Dermis blood vessel endothelial cell (primary cell): Measurements from ENCODE around the gene ELOA2. TPM values are rescaled to one million over a fixed set of nuclear protein-coding genes. Genes with fewer than 3 reads are reported as not detected.
"Not testable (repeated sequence)": the region's sequence is repeated elsewhere in the genome, so short reads cannot be mapped to it uniquely, and the experiment has no call there.

Experiments
- DNase-seq: peaks from one replicate; pipeline ENCODE4 v3.0.0; 2010
- total RNA-seq: library from RNA; depleted of rRNA; stranded (reverse); fragments of >200 nt; gene quantifications from 2 replicates; pipeline ENCODE4 v1.2.3, GENCODE V29; 2014

The ELOA2 gene
- total RNA-seq, 1 donor from 2014 or later: not detected

GRCh38 chr18:47019870-47020269 lies 15.6 kb downstream of the ELOA2 start:
- DNase-seq: not testable (repeated sequence)

Other genes with a start within 250 kb of the ELOA2 start
- 14.2 and 15.5 TPM in 2 replicates for gene PIAS2, start 118.1 kb downstream of the ELOA2 start, total RNA-seq
- 0.51 and 2.9 TPM in 2 replicates for gene KATNAL2, start 118.0 kb downstream of the ELOA2 start, total RNA-seq
- gene HDHD2, start 114.9 kb upstream of the ELOA2 start, total RNA-seq: 15.8 and 22.7 TPM in 2 replicates
- gene IER3IP1, start 140.7 kb upstream of the ELOA2 start, total RNA-seq: 19.4 and 28.4 TPM in 2 replicates
- gene SKOR2, start 216.0 kb upstream of the ELOA2 start, total RNA-seq: not detected in 2 replicates